ENCODE data around the gene BLMH. TPM values are rescaled to one million over a fixed set of nuclear protein-coding genes. Genes with fewer than 3 reads are reported as not detected.

BLMH gene
- total and polyA plus RNA-seq, 2 donors (not counting 1 experiment from before 2014, with no cell fraction given): 23.0 to 26.1 TPM

DNA sequence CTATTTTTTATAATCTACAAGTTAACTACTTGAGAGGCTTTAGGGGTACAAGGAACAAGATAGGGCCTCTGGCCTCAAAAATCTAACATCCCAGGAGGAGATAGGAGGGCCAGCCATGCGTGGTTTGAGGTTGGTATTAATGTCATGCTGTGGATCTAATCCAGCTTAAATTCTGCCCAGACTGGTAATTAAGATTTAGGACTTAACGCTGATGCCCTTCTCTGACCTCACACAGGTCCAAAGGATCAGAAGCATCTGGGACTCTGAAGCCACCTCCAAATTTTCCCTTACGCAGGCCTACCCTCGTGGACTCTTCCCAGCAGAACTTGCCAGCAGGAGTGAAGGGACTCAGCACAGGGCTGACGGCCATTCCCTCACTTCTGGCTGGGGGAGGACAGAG is 71.3 kb downstream of the BLMH start:
- Histone ChIP-seq H3K36me3 (ENCODE audit: control insufficient read depth, insufficient read depth, low read length) (no peaks in the 10 kb centered on the region), H4K20me1 (ENCODE audit: control insufficient read depth, extremely low read depth, insufficient read depth, low read length) (no peaks in the 10 kb centered on the region), H3K4me3 (replicated peaks in 1 of 4; ENCODE audit: control extremely low read depth in 1 of 4, insufficient read depth in 1 of 4, low read depth in 3 of 4, low read length in 4 of 4) (no peak overlapping the region), H3K9me3 (ENCODE audit: control insufficient read depth, insufficient read depth, low read depth, low read length) (no peaks in the 10 kb centered on the region), H3K79me2 (ENCODE audit: control insufficient read depth, insufficient read depth, low read length) (no peaks in the 10 kb centered on the region), H2AFZ (ENCODE audit: low read length) (no peak overlapping the region), H3K9ac (ENCODE audit: insufficient read depth, low read length) (no peak overlapping the region), H3K4me1 (ENCODE audit: control insufficient read depth, extremely low read depth, insufficient read depth, low read length) (no peaks in the 10 kb centered on the region), H3K27ac (ENCODE audit: insufficient read depth, low read length) (no peak overlapping the region), H3K4me2 (ENCODE audit: extremely low read depth, insufficient read depth, low read length) (no peak overlapping the region), H3K27me3 (ENCODE audit: control insufficient read depth, insufficient read depth, low read length) (peaks cover 18% of the 10 kb centered on the region)
- TF ChIP-seq EZH2 (IDR thresholded peaks at IDR 0.05; ENCODE audit: low read length, missing control alignments): no peak
- TF ChIP-seq, protein P1, sequence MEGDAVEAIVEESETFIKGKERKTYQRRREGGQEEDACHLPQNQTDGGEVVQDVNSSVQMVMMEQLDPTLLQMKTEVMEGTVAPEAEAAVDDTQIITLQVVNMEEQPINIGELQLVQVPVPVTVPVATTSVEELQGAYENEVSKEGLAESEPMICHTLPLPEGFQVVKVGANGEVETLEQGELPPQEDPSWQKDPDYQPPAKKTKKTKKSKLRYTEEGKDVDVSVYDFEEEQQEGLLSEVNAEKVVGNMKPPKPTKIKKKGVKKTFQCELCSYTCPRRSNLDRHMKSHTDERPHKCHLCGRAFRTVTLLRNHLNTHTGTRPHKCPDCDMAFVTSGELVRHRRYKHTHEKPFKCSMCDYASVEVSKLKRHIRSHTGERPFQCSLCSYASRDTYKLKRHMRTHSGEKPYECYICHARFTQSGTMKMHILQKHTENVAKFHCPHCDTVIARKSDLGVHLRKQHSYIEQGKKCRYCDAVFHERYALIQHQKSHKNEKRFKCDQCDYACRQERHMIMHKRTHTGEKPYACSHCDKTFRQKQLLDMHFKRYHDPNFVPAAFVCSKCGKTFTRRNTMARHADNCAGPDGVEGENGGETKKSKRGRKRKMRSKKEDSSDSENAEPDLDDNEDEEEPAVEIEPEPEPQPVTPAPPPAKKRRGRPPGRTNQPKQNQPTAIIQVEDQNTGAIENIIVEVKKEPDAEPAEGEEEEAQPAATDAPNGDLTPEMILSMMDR (conservative IDR thresholded peaks at IDR 0.05 in 1 of 2, IDR thresholded peaks at IDR 0.05 in 1 of 2; ENCODE audit: low read depth in 1 of 2, low read length in 2 of 2): no peak
- no peak for DNase-seq (ENCODE audit: low read depth in 2 of 2)

DNA sequence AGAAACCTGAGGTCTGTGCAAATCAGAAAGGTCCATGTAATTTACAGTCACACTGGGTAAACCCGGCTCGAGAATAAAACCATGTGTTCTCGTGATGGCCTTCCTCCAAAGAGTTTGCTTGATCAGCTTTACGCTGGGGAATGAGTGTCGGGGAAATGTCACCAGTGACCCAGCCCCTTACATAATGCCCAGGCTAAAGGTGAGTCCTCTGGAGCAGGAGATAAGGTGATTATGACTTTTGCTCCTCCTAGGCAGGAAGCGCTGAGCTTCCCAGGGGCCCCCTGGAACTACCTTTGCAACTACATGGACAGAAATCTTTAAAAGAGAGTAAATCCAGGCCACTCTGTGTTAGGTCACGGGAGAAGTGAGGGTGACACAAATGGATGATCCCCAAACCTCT is 71.9 kb downstream of the BLMH start:
- Histone ChIP-seq H3K4me2 (ENCODE audit: extremely low read depth, insufficient read depth, low read length) (no peak overlapping the region), H2AFZ (ENCODE audit: low read length) (no peak overlapping the region), H3K79me2 (ENCODE audit: control insufficient read depth, insufficient read depth, low read length) (no peaks in the 10 kb centered on the region), H3K36me3 (ENCODE audit: control insufficient read depth, insufficient read depth, low read length) (no peaks in the 10 kb centered on the region), H3K9me3 (ENCODE audit: control insufficient read depth, insufficient read depth, low read depth, low read length) (no peaks in the 10 kb centered on the region), H3K27ac (ENCODE audit: insufficient read depth, low read length) (no peak overlapping the region), H3K27me3 (ENCODE audit: control insufficient read depth, insufficient read depth, low read length) (peaks cover 18% of the 10 kb centered on the region), H3K4me1 (ENCODE audit: control insufficient read depth, extremely low read depth, insufficient read depth, low read length) (no peaks in the 10 kb centered on the region), H3K4me3 (replicated peaks in 1 of 4; ENCODE audit: control extremely low read depth in 1 of 4, insufficient read depth in 1 of 4, low read depth in 3 of 4, low read length in 4 of 4) (no peak overlapping the region), H3K9ac (ENCODE audit: insufficient read depth, low read length) (no peak overlapping the region), H4K20me1 (ENCODE audit: control insufficient read depth, extremely low read depth, insufficient read depth, low read length) (no peaks in the 10 kb centered on the region)
- DNase-seq (ENCODE audit: low read depth in 2 of 2): no peak
- TF ChIP-seq, protein P1 (conservative IDR thresholded peaks at IDR 0.05 in 1 of 2, IDR thresholded peaks at IDR 0.05 in 1 of 2; ENCODE audit: low read depth in 1 of 2, low read length in 2 of 2): no peak
- no peak for TF ChIP-seq EZH2 (IDR thresholded peaks at IDR 0.05; ENCODE audit: low read length, missing control alignments)

DNA sequence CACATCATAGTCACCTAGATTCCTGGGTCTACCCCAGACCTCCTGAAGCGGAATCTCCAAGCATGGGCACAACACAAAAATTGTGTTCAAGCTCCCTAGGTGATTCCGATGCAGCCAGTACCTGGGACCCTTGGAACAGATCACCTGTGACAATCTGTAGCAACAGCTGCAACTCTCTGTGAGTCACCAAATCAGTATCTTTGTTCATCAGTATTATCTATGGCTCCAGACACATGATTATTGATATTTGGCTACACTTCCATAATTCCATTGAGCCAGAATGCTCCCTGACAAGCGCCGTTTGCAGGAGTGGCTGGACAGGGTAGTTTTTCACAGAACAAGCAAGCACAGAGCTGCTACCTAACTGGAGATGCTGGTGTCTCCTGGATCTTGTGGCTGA is 72.4 kb downstream of the BLMH start:
- Histone ChIP-seq H4K20me1 (ENCODE audit: control insufficient read depth, extremely low read depth, insufficient read depth, low read length) (no peaks in the 10 kb centered on the region), H3K79me2 (ENCODE audit: control insufficient read depth, insufficient read depth, low read length) (no peaks in the 10 kb centered on the region), H3K4me2 (ENCODE audit: extremely low read depth, insufficient read depth, low read length) (no peak overlapping the region), H3K9me3 (ENCODE audit: control insufficient read depth, insufficient read depth, low read depth, low read length) (no peaks in the 10 kb centered on the region), H3K27me3 (ENCODE audit: control insufficient read depth, insufficient read depth, low read length) (peaks cover 18% of the 10 kb centered on the region), H2AFZ (ENCODE audit: low read length) (no peak overlapping the region), H3K36me3 (ENCODE audit: control insufficient read depth, insufficient read depth, low read length) (no peaks in the 10 kb centered on the region), H3K4me1 (ENCODE audit: control insufficient read depth, extremely low read depth, insufficient read depth, low read length) (no peaks in the 10 kb centered on the region), H3K9ac (ENCODE audit: insufficient read depth, low read length) (no peak overlapping the region), H3K4me3 (replicated peaks in 1 of 4; ENCODE audit: control extremely low read depth in 1 of 4, insufficient read depth in 1 of 4, low read depth in 3 of 4, low read length in 4 of 4) (no peak overlapping the region), H3K27ac (ENCODE audit: insufficient read depth, low read length) (no peak overlapping the region)
- DNase-seq (ENCODE audit: low read depth in 2 of 2): no peak
- no peak for TF ChIP-seq EZH2 (IDR thresholded peaks at IDR 0.05; ENCODE audit: low read length, missing control alignments)
- TF ChIP-seq, protein P1 (conservative IDR thresholded peaks at IDR 0.05 in 1 of 2, IDR thresholded peaks at IDR 0.05 in 1 of 2; ENCODE audit: low read depth in 1 of 2, low read length in 2 of 2): no peak

All from fibroblast of lung (primary cell).